T-helper 2 cell treated with Interferon-gamma antibody and Interleukin-4, amounts not matched to agents 5 μg/mL and 100 μg/mL, for 36 hours (primary cell): ENCODE measurements around the gene R3HDM4.

Source experiments
- DNase-seq: peaks from one replicate; pipeline ENCODE4 v3.0.0; 2021; ENCODE audit warnings: low spot score
- H3K27ac Mint-ChIP-seq: one replicate; pipeline ENCODE4 v1.8.0; 2021; ENCODE audit warnings: mild to moderate bottlenecking, mixed read lengths
- H3K27me3 Mint-ChIP-seq: one replicate; pipeline ENCODE4 v1.8.0; 2021; ENCODE audit warnings: low read depth, mixed read lengths
- H3K36me3 Mint-ChIP-seq: one replicate; pipeline ENCODE4 v1.8.0; 2021; ENCODE audit warnings: low read depth, mixed read lengths
- H3K4me1 Mint-ChIP-seq: one replicate; pipeline ENCODE4 v1.8.0; 2021; ENCODE audit warnings: low read depth, mixed read lengths
- H3K4me3 Mint-ChIP-seq: one replicate; pipeline ENCODE4 v1.8.0; 2022; ENCODE audit warnings: mild to moderate bottlenecking, moderate library complexity, mixed read lengths
- H3K9me3 Mint-ChIP-seq: one replicate; pipeline ENCODE4 v1.8.0; 2021; ENCODE audit warnings: mixed read lengths

Gene R3HDM4

GRCh38 chr19:929891-930258 is 16.9 kb upstream of the R3HDM4 start:
- Mint-ChIP-seq H3K4me1 (peaks cover 5% of the 10 kb centered on the region), H3K27me3 (no peaks in the 10 kb centered on the region), H3K9me3 (no peaks in the 10 kb centered on the region), H3K36me3 (peaks cover 5% of the 10 kb centered on the region), H3K4me3 (no peak overlapping the region), H3K27ac (no peak overlapping the region)
- no peak for DNase-seq

GRCh38 chr19:929203-929890 is 16.3 kb upstream of the R3HDM4 start:
- Mint-ChIP-seq H3K27ac (no peak overlapping the region), H3K27me3 (no peaks in the 10 kb centered on the region), H3K36me3 (peaks cover 5% of the 10 kb centered on the region), H3K4me1 (peaks cover 6% of the 10 kb centered on the region), H3K9me3 (no peaks in the 10 kb centered on the region), H3K4me3 (no peak overlapping the region)
- DNase-seq, result no peak

- H3K36me3 Mint-ChIP-seq, result peaks cover 5% of the 10 kb centered on the region
- H3K9me3 Mint-ChIP-seq, result no peaks in the 10 kb centered on the region
- no peak overlapping the region for H3K27ac Mint-ChIP-seq
- no peak for DNase-seq
- peaks cover 6% of the 10 kb centered on the region for H3K4me1 Mint-ChIP-seq
- peak overlapping the region; percentile 17 for H3K4me3 Mint-ChIP-seq
- H3K27me3 Mint-ChIP-seq, result no peaks in the 10 kb centered on the region
Observed at GRCh38 chr19:928471-929202, 15.6 kb upstream of the R3HDM4 start.

GRCh38 chr19:927780-928401 is 14.9 kb upstream of the R3HDM4 start:
- peaks cover 6% of the 10 kb centered on the region for H3K4me1 Mint-ChIP-seq
- H3K4me3 Mint-ChIP-seq, result peak overlapping the region; percentile 40
- H3K27ac Mint-ChIP-seq, result no peak overlapping the region

GRCh38 chr19:927351-927779 is 14.3 kb upstream of the R3HDM4 start:
- Mint-ChIP-seq H3K27me3 (no peaks in the 10 kb centered on the region), H3K9me3 (no peaks in the 10 kb centered on the region), H3K4me1 (peaks cover 5% of the 10 kb centered on the region), H3K27ac (no peak overlapping the region), H3K36me3 (peaks cover 3% of the 10 kb centered on the region), H3K4me3 (peak overlapping the region; percentile 40)
- no peak for DNase-seq

More at GRCh38 chr19:927780-928401, 14.9 kb upstream of the R3HDM4 start:
- Mint-ChIP-seq H3K9me3 (no peaks in the 10 kb centered on the region), H3K36me3 (peaks cover 5% of the 10 kb centered on the region), H3K27me3 (no peaks in the 10 kb centered on the region)
- no peak for DNase-seq

- Mint-ChIP-seq H3K9me3 (no peaks in the 10 kb centered on the region), H3K27ac (peak overlapping the region; percentile 80), H3K4me3 (peak overlapping the region; percentile 81), H3K36me3 (peaks cover 3% of the 10 kb centered on the region), H3K4me1 (peaks cover 4% of the 10 kb centered on the region), H3K27me3 (no peaks in the 10 kb centered on the region)
- peak; percentile 42 for DNase-seq
Observed at GRCh38 chr19:926589-927350, 13.8 kb upstream of the R3HDM4 start.

GRCh38 chr19:926323-926588 is 13.2 kb upstream of the R3HDM4 start:
- Mint-ChIP-seq H3K4me3 (peak overlapping the region; percentile 75), H3K4me1 (peaks cover 8% of the 10 kb centered on the region), H3K36me3 (peaks cover 3% of the 10 kb centered on the region), H3K27me3 (no peaks in the 10 kb centered on the region), H3K27ac (no peak overlapping the region), H3K9me3 (no peaks in the 10 kb centered on the region)
- no peak for DNase-seq

- peak within 1 kb of the TSS; percentile 80 for H3K27ac Mint-ChIP-seq
- no peaks in the 10 kb centered on the region for H3K27me3 Mint-ChIP-seq
- peaks cover 11% of the 10 kb centered on the region for H3K4me1 Mint-ChIP-seq
- H3K9me3 Mint-ChIP-seq, result no peaks in the 10 kb centered on the region
- peak; percentile 81 for DNase-seq
- peak within 1 kb of the TSS; percentile 81 for H3K4me3 Mint-ChIP-seq
- H3K36me3 Mint-ChIP-seq, result peaks cover 3% of the 10 kb centered on the region
Observed at GRCh38 chr19:925526-926322, 12.7 kb upstream of the R3HDM4 start, which contains the start of gene ARID3A. TSS of gene ARID3A (plus strand) at chr19:926035. CDS start at chr19:929529, 3,494 bp downstream.

- Mint-ChIP-seq H3K9me3 (no peaks in the 10 kb centered on the region), H3K4me1 (peaks cover 12% of the 10 kb centered on the region), H3K36me3 (peaks cover 3% of the 10 kb centered on the region), H3K27ac (peak overlapping the region; percentile 74), H3K27me3 (no peaks in the 10 kb centered on the region), H3K4me3 (peak overlapping the region; percentile 79)
- DNase-seq, result no peak
Observed at GRCh38 chr19:925087-925525, 12.1 kb upstream of the R3HDM4 start.

GRCh38 chr19:924553-925086 is 11.6 kb upstream of the R3HDM4 start:
- peak overlapping the region; percentile 79 for H3K4me3 Mint-ChIP-seq
- H3K27me3 Mint-ChIP-seq, result no peaks in the 10 kb centered on the region
- peaks cover 12% of the 10 kb centered on the region for H3K4me1 Mint-ChIP-seq
- no peaks in the 10 kb centered on the region for H3K36me3 Mint-ChIP-seq
- DNase-seq, result peak; percentile 30
- H3K9me3 Mint-ChIP-seq, result no peaks in the 10 kb centered on the region
- H3K27ac Mint-ChIP-seq, result peak overlapping the region; percentile 74

GRCh38 chr19:920051-920864 is 7.2 kb upstream of the R3HDM4 start:
- Mint-ChIP-seq H3K4me1 (peaks cover 12% of the 10 kb centered on the region), H3K27ac (peak overlapping the region; percentile 72), H3K4me3 (peak overlapping the region; percentile 78), H3K27me3 (peaks cover 11% of the 10 kb centered on the region), H3K36me3 (no peaks in the 10 kb centered on the region), H3K9me3 (no peaks in the 10 kb centered on the region)
- DNase-seq, result peak; percentile 77

- DNase-seq, result peak; percentile 48
- H3K27me3 Mint-ChIP-seq, result peaks cover 11% of the 10 kb centered on the region
- H3K27ac Mint-ChIP-seq, result no peak overlapping the region
- H3K4me3 Mint-ChIP-seq, result peak overlapping the region; percentile 61
- no peaks in the 10 kb centered on the region for H3K36me3 Mint-ChIP-seq
- H3K4me1 Mint-ChIP-seq, result peaks cover 11% of the 10 kb centered on the region
- no peaks in the 10 kb centered on the region for H3K9me3 Mint-ChIP-seq
Observed at GRCh38 chr19:919199-920050, 6.4 kb upstream of the R3HDM4 start.
